GM23248 (cell line): ENCODE data around the gene RNLS. TPM values are rescaled to one million over a fixed set of nuclear protein-coding genes. Genes with fewer than 3 reads are reported as not detected.

Experiments used
- DNase-seq: peaks from one replicate; pipeline ENCODE4 v3.0.0-alpha.2; 2015
- H2AFZ ChIP-seq: fragments of 200-600 bp; sonication (generic); 2 replicates; pipeline ENCODE4 v1.6.1; 2016; ENCODE audit warnings: antibody characterized with exemption
- H3F3A ChIP-seq: fragments of 200-600 bp; sonication (generic); 2 replicates; pipeline ENCODE4 v1.6.1; 2016; ENCODE audit warnings: mild to moderate bottlenecking, antibody characterized with exemption, mixed run types; ENCODE audit not compliant: insufficient read depth
- H3K27ac ChIP-seq: fragments of 200-600 bp; sonication (generic); 2 replicates; pipeline ENCODE4 v1.5.1; 2016; ENCODE audit warnings: mild to moderate bottlenecking
- H3K27me3 ChIP-seq: fragments of 200-600 bp; sonication (generic); replicated peaks from 2 replicates; pipeline ENCODE4 v1.6.1; 2016; ENCODE audit warnings: mild to moderate bottlenecking; ENCODE audit not compliant: insufficient read depth
- H3K36me3 ChIP-seq: fragments of 200-600 bp; sonication (generic); 2 replicates; pipeline ENCODE4 v1.6.1; 2016; ENCODE audit warnings: low read depth, mild to moderate bottlenecking
- H3K4me1 ChIP-seq: fragments of 200-600 bp; sonication (generic); 2 replicates; pipeline ENCODE4 v1.6.1; 2016; ENCODE audit warnings: mild to moderate bottlenecking; ENCODE audit not compliant: insufficient read depth
- H3K4me2 ChIP-seq: fragments of 200-600 bp; sonication (generic); one replicate; pipeline ENCODE4 v1.6.1; 2016; ENCODE audit warnings: mild to moderate bottlenecking; ENCODE audit not compliant: unreplicated experiment
- H3K4me3 ChIP-seq: fragments of 200-600 bp; sonication (generic); 2 replicates; pipeline ENCODE4 v1.5.1; 2016; ENCODE audit warnings: mild to moderate bottlenecking
- H3K79me2 ChIP-seq: fragments of 200-600 bp; sonication (generic); 2 replicates; pipeline ENCODE4 v1.6.1; 2016; ENCODE audit warnings: mild to moderate bottlenecking; ENCODE audit not compliant: insufficient read depth
- H3K9ac ChIP-seq: fragments of 200-600 bp; sonication (generic); 2 replicates; pipeline ENCODE4 v1.6.1; 2016; ENCODE audit warnings: mild to moderate bottlenecking
- H3K9me2 ChIP-seq: fragments of 200-600 bp; sonication (generic); 2 replicates; pipeline ENCODE4 v1.6.1; 2016; ENCODE audit warnings: mixed run types, mild to moderate bottlenecking, moderate library complexity; ENCODE audit not compliant: insufficient read depth
- H3K9me3 ChIP-seq: fragments of 200-600 bp; sonication (generic); one replicate; pipeline ENCODE4 v1.6.1; 2017; ENCODE audit warnings: low read depth
- H4K20me1 ChIP-seq: fragments of 200-600 bp; sonication (generic); 2 replicates; pipeline ENCODE4 v1.6.0; 2016; ENCODE audit not compliant: insufficient read depth
- EZH2 ChIP-seq: fragments of 200-600 bp; sonication (generic); IDR thresholded peaks from 2 replicates; pipeline ENCODE4 v1.6.1; 2018; ENCODE audit warnings: antibody characterized with exemption, mild to moderate bottlenecking; ENCODE audit not compliant: insufficient read depth, poor library complexity, severe bottlenecking
- EZH2phosphoT487 ChIP-seq: fragments of 200-600 bp; sonication (generic); IDR thresholded peaks from 2 replicates; pipeline ENCODE4 v1.6.1; 2018; ENCODE audit warnings: antibody characterized with exemption, moderate library complexity, mild to moderate bottlenecking, low read depth; ENCODE audit not compliant: insufficient read depth
- WGBS, 2 experiments: methylation state at CpG; one replicate each; pipeline ENCODE4 v1.1.6; 2015 to 2017; ENCODE audit warnings: low lambda C conversion rate in 2 of 2, low coverage in 1 of 2; ENCODE audit errors: missing lambda C conversion rate in 2 of 2; 5-methylcytosine and 5-hydroxymethylcytosine counted together
- in situ Hi-C: fragments of 300-500 bp; cut with MboI; formaldehyde crosslinking; loops from 2 replicates; pipeline ENCODE4 v1.15.0; 2020
- polyA plus RNA-seq: library from polyadenylated mRNA; unstranded; fragments of >200 nt; fragmentation: Nextera tagmentation; extraction: Ambion mirVana; gene quantifications from 2 replicates; pipeline ENCODE4 v1.2.1, GENCODE V29; 2016
- total RNA-seq: library from RNA; depleted of rRNA; stranded (reverse); fragments of >200 nt; shearing (Covaris generic); gene quantifications from 2 replicates; pipeline ENCODE4 v1.2.3, GENCODE V29; 2014

Gene RNLS
- total and polyA plus RNA-seq, 2 experiments from 2014 or later = 11.5 to 23.1 TPM

GRCh38 chr10:88337134-88337533 lies 246.0 kb downstream of the RNLS start:
- Histone ChIP-seq H3K79me2 (no peaks in the 10 kb centered on the region), H3K4me1 (no peaks in the 10 kb centered on the region), H3K4me3 (no peak overlapping the region), H3K9me3 (no peaks in the 10 kb centered on the region), H3K4me2 (no peak overlapping the region), H2AFZ (no peak overlapping the region), H3K9me2 (no peaks in the 10 kb centered on the region; the same call in 1 of the 2 replicates), H3K9ac (no peak overlapping the region), H3K27me3 (no peaks in the 10 kb centered on the region), H3K36me3 (no peaks in the 10 kb centered on the region), H3K27ac (no peak overlapping the region), H3F3A (no peaks in the 10 kb centered on the region), H4K20me1 (no peaks in the 10 kb centered on the region)
- TF ChIP-seq EZH2 (no peak), EZH2phosphoT487 (no peak)
- DNase-seq = no peak
- WGBS, 2 experiments = 95% methylated on average over 1 of the region's 1 CpG
- in situ Hi-C loops = no loop called here

DNA sequence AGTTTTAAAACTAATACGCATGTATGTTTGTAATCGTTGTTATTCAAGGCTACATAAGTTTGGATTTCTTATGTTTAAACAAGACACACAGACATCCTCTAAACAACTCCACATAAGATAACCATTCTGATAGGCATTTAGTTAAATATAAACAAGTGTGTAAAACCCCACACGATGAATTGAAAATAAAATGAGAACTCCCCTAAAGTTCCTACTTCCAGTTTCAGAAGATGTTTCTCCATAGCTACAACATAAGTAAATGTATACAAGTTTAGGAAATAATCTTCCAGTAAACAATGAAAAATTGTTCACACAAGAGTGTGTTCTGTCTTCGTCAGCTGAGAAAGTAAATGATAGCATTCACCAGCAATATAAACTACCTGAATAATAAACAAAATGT lies 246.8 kb downstream of the RNLS start:
- Histone ChIP-seq H3K4me3 (no peak overlapping the region), H3K4me2 (no peak overlapping the region), H3K27me3 (no peaks in the 10 kb centered on the region), H3K9ac (no peak overlapping the region), H3F3A (no peaks in the 10 kb centered on the region), H3K9me3 (no peaks in the 10 kb centered on the region), H3K9me2 (no peaks in the 10 kb centered on the region; the same call in 1 of the 2 replicates), H3K36me3 (no peaks in the 10 kb centered on the region), H3K4me1 (no peaks in the 10 kb centered on the region), H3K79me2 (no peaks in the 10 kb centered on the region), H2AFZ (no peak overlapping the region), H3K27ac (no peak overlapping the region), H4K20me1 (no peaks in the 10 kb centered on the region)
- in situ Hi-C loops = no loop called here
- 93 to 96% methylated on average over 4 of the region's 4 CpGs for WGBS, 2 experiments
- TF ChIP-seq EZH2phosphoT487 = no peak
- no peak for TF ChIP-seq EZH2
- DNase-seq = no peak

- no peaks in the 10 kb centered on the region for H3F3A ChIP-seq
- H3K9ac ChIP-seq = no peak overlapping the region
- no peaks in the 10 kb centered on the region for H3K27me3 ChIP-seq
- H3K4me1 ChIP-seq = no peaks in the 10 kb centered on the region
- H3K9me2 ChIP-seq = no peaks in the 10 kb centered on the region; the same call in 1 of the 2 replicates
- H3K9me3 ChIP-seq = no peaks in the 10 kb centered on the region
- 92 to 94% methylated on average over 3 of the region's 3 CpGs for WGBS, 2 experiments
- no peak overlapping the region for H3K4me2 ChIP-seq
- TF ChIP-seq EZH2 (no peak), EZH2phosphoT487 (no peak)
- H3K79me2 ChIP-seq = no peaks in the 10 kb centered on the region
- no peak overlapping the region for H3K27ac ChIP-seq
- H3K36me3 ChIP-seq = no peaks in the 10 kb centered on the region
- H4K20me1 ChIP-seq = no peaks in the 10 kb centered on the region
- DNase-seq = no peak
- H3K4me3 ChIP-seq = no peak overlapping the region
- H2AFZ ChIP-seq = no peak overlapping the region
- in situ Hi-C loops = no loop called here
Observed at GRCh38 chr10:88333248-88333630, 249.9 kb downstream of the RNLS start.

DNA sequence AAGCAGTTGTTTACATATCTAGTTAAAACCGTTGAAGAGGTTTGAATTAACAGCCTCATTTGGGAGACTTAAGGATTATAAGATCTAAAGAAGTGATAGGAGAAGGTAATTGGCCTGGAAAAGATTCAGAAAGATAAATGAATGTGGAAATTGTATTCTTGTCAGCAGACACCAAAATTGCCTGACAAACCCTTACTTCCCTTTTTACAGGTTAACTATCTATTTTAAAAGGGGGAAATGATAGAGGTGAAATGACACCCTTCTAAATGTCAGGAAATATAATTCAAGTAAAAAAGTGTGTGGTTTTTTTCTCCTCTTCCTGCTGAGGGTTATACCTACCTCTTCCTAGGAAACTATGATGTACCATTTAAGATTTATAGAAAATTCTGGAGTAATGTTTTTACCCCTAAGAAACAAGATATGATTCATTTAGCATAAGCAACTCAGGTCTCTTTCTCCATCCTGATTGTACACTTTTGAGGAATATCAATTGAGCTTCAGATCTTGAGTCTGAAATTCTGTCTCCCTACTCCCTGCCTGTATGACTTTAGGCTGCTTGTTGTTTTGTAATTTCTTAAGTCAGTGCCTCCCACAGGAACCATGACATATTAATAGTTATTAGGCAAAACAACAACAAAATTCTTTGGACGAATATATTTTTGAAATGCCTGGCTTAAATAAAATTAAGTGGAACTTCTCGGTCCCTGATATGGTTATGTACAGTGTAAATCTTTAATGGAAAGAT lies 250.4 kb downstream of the RNLS start:
- no peaks in the 10 kb centered on the region for H4K20me1 ChIP-seq
- in situ Hi-C loops = no loop called here
- H3F3A ChIP-seq = no peaks in the 10 kb centered on the region
- H3K4me1 ChIP-seq = no peaks in the 10 kb centered on the region
- no peaks in the 10 kb centered on the region for H3K27me3 ChIP-seq
- no peak overlapping the region for H3K27ac ChIP-seq
- no peak overlapping the region for H3K9ac ChIP-seq
- no peak overlapping the region for H3K4me2 ChIP-seq
- no peaks in the 10 kb centered on the region for H3K36me3 ChIP-seq
- 92 to 95% methylated on average over 3 of the region's 3 CpGs for WGBS, 2 experiments
- DNase-seq = no peak
- H3K79me2 ChIP-seq = no peaks in the 10 kb centered on the region
- no peaks in the 10 kb centered on the region; the same call in 1 of the 2 replicates for H3K9me2 ChIP-seq
- no peak overlapping the region for H2AFZ ChIP-seq
- no peak overlapping the region for H3K4me3 ChIP-seq
- no peaks in the 10 kb centered on the region for H3K9me3 ChIP-seq
- no peak for TF ChIP-seq EZH2
- no peak for TF ChIP-seq EZH2phosphoT487

DNA sequence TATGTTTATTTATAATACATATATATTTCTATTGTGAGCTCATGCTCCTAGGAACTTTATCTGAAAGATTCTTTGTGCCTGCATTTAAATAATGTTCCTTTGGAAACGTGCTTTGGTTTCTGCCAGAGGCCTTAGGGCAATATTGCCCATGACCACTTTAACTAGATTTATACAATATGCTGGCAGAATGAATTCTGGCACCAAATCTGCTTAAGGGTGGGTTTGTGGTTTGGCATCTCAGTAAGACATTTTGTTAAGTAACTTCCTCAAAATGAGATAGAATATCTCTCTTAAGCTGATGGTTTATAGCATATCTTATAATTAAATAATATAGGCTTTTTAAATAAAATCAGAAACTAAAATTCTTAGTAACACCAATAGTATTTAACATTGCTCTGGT lies 252.9 kb downstream of the RNLS start:
- Histone ChIP-seq H3K4me3 (no peak overlapping the region), H2AFZ (no peak overlapping the region), H3K4me1 (no peaks in the 10 kb centered on the region), H3K36me3 (no peaks in the 10 kb centered on the region), H3K9me3 (no peaks in the 10 kb centered on the region), H3F3A (no peaks in the 10 kb centered on the region), H3K9me2 (no peaks in the 10 kb centered on the region), H3K27ac (no peak overlapping the region), H3K9ac (no peak overlapping the region), H3K79me2 (no peaks in the 10 kb centered on the region), H4K20me1 (no peaks in the 10 kb centered on the region), H3K27me3 (no peaks in the 10 kb centered on the region), H3K4me2 (no peak overlapping the region)
- DNase-seq = no peak
- in situ Hi-C loops = no loop called here
- 64 to 73% methylated on average over 1 of the region's 1 CpG for WGBS, 2 experiments
- TF ChIP-seq EZH2phosphoT487 = no peak
- TF ChIP-seq EZH2 = no peak
